ENCODE measurements around the gene ENTPD3.

ENTPD3 gene, protein sequence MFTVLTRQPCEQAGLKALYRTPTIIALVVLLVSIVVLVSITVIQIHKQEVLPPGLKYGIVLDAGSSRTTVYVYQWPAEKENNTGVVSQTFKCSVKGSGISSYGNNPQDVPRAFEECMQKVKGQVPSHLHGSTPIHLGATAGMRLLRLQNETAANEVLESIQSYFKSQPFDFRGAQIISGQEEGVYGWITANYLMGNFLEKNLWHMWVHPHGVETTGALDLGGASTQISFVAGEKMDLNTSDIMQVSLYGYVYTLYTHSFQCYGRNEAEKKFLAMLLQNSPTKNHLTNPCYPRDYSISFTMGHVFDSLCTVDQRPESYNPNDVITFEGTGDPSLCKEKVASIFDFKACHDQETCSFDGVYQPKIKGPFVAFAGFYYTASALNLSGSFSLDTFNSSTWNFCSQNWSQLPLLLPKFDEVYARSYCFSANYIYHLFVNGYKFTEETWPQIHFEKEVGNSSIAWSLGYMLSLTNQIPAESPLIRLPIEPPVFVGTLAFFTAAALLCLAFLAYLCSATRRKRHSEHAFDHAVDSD

GRCh38 chr3:40387001-40387894 lies at the start of gene ENTPD3:
ENTPD3 (plus strand) TSS chr3:40387184; CDS start chr3:40388058, 874 bp downstream.
- DNase-seq: peak in 16 of 51 donors; percentile 1 to 33 (median 15)

DNA sequence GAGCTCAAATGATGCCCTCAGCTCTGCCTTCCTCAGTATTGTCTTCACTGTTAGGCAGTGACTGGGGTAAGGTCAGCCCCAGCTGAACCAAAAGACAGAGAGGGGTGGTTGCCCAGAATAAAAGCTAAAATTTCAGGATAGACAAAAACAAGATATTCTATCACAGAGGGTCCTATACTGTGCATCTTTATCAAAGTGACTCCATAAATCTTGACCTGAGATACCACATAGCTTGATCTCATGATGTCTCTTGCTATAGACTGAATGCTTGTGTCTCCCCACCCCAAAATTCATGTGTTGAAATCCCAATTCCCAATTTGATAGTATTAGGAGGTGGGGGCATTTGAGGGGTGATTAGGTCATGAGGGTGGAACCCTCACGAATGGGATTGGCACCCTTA lies 47.1 kb upstream of the ENTPD3 start:
- DNase-seq: no peak

DNA sequence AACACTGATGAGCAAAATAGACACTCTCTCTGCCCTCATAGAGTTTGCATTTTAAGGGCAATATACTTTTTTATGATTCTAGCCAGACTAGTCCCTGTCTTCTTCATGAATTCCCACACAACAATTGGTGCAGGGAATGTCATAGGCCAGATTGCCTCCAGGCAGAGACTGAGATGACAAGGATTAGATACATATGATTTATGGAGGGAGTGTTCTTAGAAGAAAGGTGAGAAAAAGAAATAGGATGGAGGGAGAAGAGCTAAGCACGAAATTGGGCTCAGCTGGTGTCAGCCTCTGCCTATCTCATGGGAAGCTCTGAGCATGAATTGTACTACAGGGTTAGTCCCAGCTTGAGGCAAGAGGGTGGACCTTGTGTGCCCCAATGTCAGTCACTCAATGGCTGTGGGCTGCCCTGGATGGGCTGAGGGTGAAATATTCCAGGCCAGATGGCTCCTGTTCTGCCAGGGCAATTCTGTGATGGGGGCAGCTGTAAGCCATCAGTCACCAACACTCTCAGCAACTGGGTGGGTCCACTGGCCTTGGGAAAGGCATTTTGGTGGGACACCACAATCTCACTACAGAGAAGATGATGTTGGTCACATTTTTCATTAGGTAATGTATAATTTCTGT lies 46.3 kb upstream of the ENTPD3 start:
- DNase-seq: no peak

- DNase-seq: no peak
Observed at GRCh38 chr3:40341671-40342070, 45.3 kb upstream of the ENTPD3 start.

GRCh38 chr3:40350529-40350928 lies 36.5 kb upstream of the ENTPD3 start:
- DNase-seq: no peak

GRCh38 chr3:40355410-40355809 lies 31.6 kb upstream of the ENTPD3 start:
- DNase-seq: no peak

DNA sequence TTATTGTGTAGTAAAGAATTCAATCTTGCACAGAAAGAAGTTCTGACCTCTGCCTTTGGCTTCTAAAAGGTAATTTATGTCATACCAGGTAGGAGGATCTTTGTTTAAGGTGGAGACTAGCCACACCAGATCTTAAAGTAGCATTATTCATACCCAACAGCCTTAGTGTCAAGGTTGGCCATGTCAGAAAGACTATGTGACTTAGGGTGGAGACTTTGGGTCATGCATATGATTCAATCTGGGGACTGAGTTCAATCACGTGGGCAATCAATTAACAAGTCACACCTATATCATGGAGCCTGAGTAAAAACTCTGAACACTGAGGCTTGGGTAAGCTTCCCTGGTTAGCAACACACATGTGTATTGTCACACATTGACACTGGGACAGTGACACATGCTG lies 28.5 kb upstream of the ENTPD3 start:
- DNase-seq: no peak

- no peak for DNase-seq
Observed at GRCh38 chr3:40363674-40364073, 23.3 kb upstream of the ENTPD3 start.

DNA sequence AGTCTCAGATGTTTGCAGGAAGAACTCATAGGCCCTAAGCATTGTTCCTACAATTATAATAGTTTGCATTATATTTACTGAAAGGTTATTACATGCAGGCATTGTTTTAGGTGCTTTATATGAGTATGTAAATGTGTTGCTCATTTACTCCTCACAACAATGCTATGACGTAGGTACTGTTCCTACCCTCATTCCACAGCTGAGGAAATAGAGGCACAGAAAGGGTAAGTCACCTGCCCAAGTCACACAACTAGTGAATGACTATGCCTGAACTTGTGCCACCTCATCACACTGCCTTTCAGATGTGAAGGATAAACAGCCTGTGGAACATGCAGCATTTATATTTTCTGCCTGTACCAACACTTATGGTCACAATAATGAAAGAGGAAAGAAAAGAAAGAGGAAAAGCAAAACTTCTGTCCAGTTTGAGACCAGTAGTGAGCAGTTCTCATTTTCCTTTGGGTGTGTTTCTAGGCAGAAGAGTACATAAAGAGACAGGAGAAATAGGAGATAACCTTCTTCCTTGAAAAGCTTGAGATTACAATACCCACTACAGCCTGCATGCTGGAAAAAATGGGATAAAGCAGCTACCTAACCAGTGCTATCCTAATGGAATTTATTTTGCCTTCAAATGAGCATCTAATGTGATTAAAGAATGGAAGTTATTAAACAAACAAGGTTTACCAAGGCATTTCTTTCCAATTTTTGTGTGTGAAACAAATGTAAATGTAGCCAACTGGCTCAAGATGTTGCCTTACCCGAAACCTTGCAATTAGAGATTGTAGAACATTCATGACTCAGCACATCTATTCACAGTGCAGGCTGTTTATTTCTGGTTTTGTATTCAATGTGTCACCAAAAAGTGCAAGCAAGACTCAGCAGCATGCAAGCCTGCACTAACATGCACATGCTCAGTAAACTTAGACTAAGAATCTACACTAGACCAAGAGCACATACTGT lies 20.5 kb upstream of the ENTPD3 start:
- peak in 1 of 51 donors; percentile 30 for DNase-seq

DNA sequence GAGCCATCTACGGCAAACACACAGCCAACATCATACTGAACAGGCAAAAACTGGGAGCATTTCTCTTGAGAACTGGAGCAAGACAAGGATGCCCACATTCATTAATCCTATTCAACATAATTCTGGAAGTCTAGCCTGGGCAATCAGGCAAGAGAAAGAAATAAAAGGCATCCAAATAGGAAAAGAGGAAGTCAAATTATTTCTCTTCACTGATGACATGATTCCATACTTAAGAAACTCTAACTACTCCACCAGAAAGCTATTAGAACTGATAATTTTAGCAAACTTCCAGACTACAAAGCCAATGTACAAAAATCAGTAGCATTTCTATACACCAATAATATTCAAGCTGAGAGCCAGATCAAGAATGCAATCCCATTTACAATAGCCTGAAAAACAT lies 17.3 kb upstream of the ENTPD3 start:
- DNase-seq: no peak

DNA sequence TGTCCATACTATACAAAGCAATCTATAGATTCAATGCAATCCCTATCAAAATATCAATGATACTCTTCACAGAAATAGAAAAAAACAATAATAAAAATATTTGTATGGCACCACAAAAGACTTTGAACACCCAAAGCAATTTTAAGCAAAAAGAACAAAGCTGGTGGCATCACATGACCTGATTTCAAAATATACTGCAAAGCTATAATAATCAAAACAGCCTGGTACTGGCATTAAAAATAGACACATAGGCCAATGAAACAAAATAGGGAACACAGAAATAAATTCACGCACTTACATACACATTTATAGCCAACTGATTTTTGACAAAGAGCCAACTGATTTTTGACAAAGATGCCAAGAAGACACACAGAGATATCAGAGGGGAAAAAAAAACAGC lies 9.2 kb upstream of the ENTPD3 start:
- no peak for DNase-seq

DNA sequence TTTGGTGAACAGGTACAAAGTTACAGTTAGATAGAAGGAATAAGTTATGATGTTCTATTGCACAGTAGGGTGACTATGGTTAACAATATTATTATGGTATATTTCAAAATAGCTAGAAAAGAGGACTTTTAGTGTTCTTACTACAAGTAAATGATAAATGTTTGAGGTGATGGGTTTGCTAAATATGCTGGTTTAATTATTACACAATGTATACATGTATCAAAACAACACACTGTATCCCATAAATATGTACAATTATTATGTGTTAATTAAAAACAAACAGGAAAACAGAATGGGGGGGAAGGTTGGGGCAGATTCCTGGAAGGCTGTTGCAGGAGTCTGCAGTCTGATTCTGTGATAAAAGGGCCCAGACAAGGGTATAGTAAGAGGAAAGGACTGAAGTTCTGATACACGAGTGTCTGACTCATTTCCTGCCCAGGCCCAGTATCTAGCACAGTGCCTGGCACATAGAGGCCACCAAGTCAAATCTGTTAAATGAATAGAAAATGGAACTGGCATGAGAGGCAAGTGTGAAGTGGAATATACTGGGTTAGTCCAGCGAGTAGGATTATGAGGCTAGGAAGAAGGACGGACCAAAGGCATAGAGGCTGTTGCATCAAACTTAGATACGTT lies 7.2 kb upstream of the ENTPD3 start:
- no peak for DNase-seq

- no peak for DNase-seq
Observed at GRCh38 chr3:40381904-40382616, 4.9 kb upstream of the ENTPD3 start.

- no peak for DNase-seq
Observed at GRCh38 chr3:40382617-40382979, 4.4 kb upstream of the ENTPD3 start.

- DNase-seq: no peak
Observed at GRCh38 chr3:40386213-40386612, 771 bp upstream of the ENTPD3 start.

DNA sequence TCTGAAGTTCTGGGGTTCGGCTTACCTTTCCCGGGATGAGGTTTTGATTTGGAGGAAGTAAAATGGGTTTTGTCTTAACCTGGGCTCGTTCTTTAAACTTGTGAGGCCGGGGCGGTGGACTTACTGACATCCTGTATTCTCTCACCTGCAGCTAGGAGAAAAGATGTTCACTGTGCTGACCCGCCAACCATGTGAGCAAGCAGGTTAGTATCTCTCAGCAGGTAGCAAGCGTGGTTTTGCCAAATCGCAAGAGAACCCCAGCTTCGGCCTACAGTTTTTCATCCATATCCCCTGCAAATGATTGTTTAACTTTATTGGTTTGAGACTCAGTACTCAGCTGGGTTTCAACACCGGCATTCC lies 891 bp downstream of the ENTPD3 start:
- DNase-seq: no peak

DNA sequence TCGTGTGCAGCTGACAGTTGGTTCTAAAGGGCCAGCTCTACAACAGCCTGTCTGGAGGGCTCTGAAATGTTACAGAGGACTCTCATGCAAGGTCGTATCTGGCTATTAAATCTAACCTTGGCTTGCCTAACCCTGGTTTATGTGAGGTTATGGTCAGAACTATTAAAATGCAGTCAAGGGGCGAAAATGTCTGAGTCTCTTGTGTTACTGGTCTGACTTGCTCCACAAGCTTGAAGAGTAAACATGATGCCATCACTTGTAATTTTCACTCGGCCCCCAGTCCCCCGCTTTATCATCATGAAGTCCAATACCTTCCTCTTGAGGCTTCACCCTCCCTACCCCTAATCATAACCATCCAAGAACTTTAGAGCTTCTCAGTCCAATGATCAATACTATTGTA lies 9.4 kb downstream of the ENTPD3 start:
- DNase-seq: no peak

DNA sequence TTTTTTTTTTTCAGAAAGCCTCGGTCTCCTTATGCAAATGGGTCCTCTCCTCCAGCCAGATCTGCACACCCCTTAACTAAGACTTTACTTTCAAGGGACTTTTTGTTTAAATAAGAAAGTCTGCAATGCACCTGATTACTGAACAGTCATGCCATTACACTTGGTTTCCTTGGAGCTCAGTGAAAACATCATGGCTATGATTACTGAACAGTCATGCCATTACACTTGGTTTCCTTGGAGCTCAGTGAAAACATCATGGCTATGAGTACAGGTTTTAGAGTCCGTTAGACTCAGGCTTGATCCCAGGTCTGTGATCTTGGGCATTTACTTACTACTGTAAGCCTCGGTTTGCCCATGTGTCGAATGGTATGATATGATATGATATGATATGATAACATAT lies 10.1 kb downstream of the ENTPD3 start:
- DNase-seq: no peak

- DNase-seq: no peak
Observed at GRCh38 chr3:40397912-40398311, 10.9 kb downstream of the ENTPD3 start.

GRCh38 chr3:40398346-40398745 lies 11.4 kb downstream of the ENTPD3 start:
- no peak for DNase-seq

All from hypothalamus (tissue), 51 donors.